ENCODE data around the gene SIAH1.

GRCh38 chr16:48335961-48336360 is 49.3 kb downstream of the SIAH1 start:
- TF ChIP-seq CTCF (IDR thresholded peaks at IDR 0.05; ENCODE audit: insufficient read depth, low read length, poor library complexity, severe bottlenecking) = no peak
- TF ChIP-seq EZH2phosphoT487 (conservative IDR thresholded peaks at IDR 0.05; ENCODE audit: low read length) = no peak
